HCT116 (cell line): ENCODE measurements around the gene SND1. TPM values are rescaled to one million over a fixed set of nuclear protein-coding genes. Genes with fewer than 3 reads are reported as not detected.

Experiments
- ATAC-seq: fragments of 200-7000 bp; cut with Tn5 transposase; 2 replicates; pipeline ENCODE4 v1.9.1; 2020; ENCODE audit warnings: mild to moderate bottlenecking, moderate library complexity
- BruUV-seq: library from RNA; stranded (reverse); fragments of 400-500 nt; replicated peaks from 2 replicates; lab custom pipeline; 2021; lab: Mats Ljungman, UMichigan
- CTCF ChIA-PET: fragments of 300-600 bp; sonication (Branson Sonifier 250); formaldehyde crosslinking; loops from one replicate; lab custom pipeline; 2021; ENCODE audit warnings: antibody characterized with exemption; lab: Charles Lee
- POLR2A ChIA-PET: fragments of 300-600, 350-600 bp; sonication (Branson Sonifier 250); formaldehyde crosslinking; loops from one replicate; lab custom pipeline; 2021; ENCODE audit warnings: antibody characterized with exemption; lab: Charles Lee
- RAD21 ChIA-PET, 2 experiments: fragments of 300-600 bp; sonication (Branson Sonifier 250); formaldehyde crosslinking; loops; one replicate each; lab custom pipeline; 2023; ENCODE audit warnings: low total read pairs in 2 of 2; ENCODE audit not compliant: uncharacterized antibody in 2 of 2, unreplicated experiment in 2 of 2, low non-redundant PET in 1 of 2; lab: Charles Lee
- DNase-seq: peaks from one replicate; pipeline ENCODE4 v3.0.0-alpha.2; 2010; ENCODE audit warnings: low read depth, low spot score
- H2AFZ ChIP-seq: fragments of 200-600 bp; shearing (Covaris generic), sonication (generic); 2 replicates; pipeline ENCODE4 v1.6.1; 2017; ENCODE audit warnings: low read depth, mixed run types, mixed read lengths, antibody characterized with exemption, low read length; ENCODE audit not compliant: poor library complexity, severe bottlenecking
- H3K27ac ChIP-seq: 2 replicates; pipeline ENCODE4 v1.5.1; 2012; ENCODE audit warnings: low read depth, low read length
- H3K27me3 ChIP-seq: fragments of 200-600 bp; sonication (generic); 2 replicates; pipeline ENCODE4 v1.6.1; 2016; ENCODE audit warnings: mixed run types, low read length, mixed read lengths; ENCODE audit not compliant: insufficient read depth
- H3K36me3 ChIP-seq, 2 experiments: fragments of 200-500 bp in 1 of 2; fragments of 200-600 bp in 1 of 2; sonication (Bioruptor generic) in 1 of 2; sonication (generic) in 1 of 2; 2 replicates each; pipeline versions ENCODE4 v1.5.1 to v1.6.1; 2014 to 2016; ENCODE audit warnings: low read length in 2 of 2, inconsistent platforms in 1 of 2, mixed read lengths in 1 of 2, mixed run types in 1 of 2; ENCODE audit not compliant: insufficient read depth in 2 of 2, control insufficient read depth in 1 of 2
- H3K4me1 ChIP-seq, 2 experiments: fragments of 200-600 bp in 1 of 2; sonication (generic) in 1 of 2; 2 replicates each; pipeline versions ENCODE4 v1.5.1 to v1.6.1; 2012 to 2017; ENCODE audit warnings: low read length in 2 of 2, inconsistent platforms in 1 of 2, mild to moderate bottlenecking in 1 of 2, mixed read lengths in 1 of 2, mixed run types in 1 of 2, moderate library complexity in 1 of 2; ENCODE audit not compliant: insufficient read depth in 2 of 2, control insufficient read depth in 1 of 2
- H3K4me2 ChIP-seq: fragments of 200-600 bp; sonication (generic); 2 replicates; pipeline ENCODE4 v1.6.1; 2017; ENCODE audit warnings: mixed run types, low read length, mixed read lengths
- H3K4me3 ChIP-seq, 2 experiments: fragments of 200-600 bp in 1 of 2; sonication (generic) in 1 of 2; replicated peaks in 1 of 2; 2 replicates each; pipeline ENCODE4 v1.5.1; 2011 to 2016; ENCODE audit warnings: low read length in 2 of 2, control low read depth in 1 of 2, low read depth in 1 of 2, mild to moderate bottlenecking in 1 of 2, mixed read lengths in 1 of 2, mixed run types in 1 of 2
- H3K79me2 ChIP-seq: fragments of 200-600 bp; sonication (generic); 2 replicates; pipeline ENCODE4 v1.6.1; 2017; ENCODE audit warnings: mild to moderate bottlenecking, mixed run types, low read length, moderate library complexity, mixed read lengths; ENCODE audit not compliant: insufficient read depth
- H3K9ac ChIP-seq: fragments of 200-600 bp; sonication (generic); 2 replicates; pipeline ENCODE4 v1.6.1; 2016; ENCODE audit warnings: low read length, mixed read lengths
- H3K9me2 ChIP-seq: fragments of 200-600 bp; sonication (generic), shearing (Covaris generic); 2 replicates; pipeline ENCODE4 v1.6.1; 2017; ENCODE audit warnings: mixed run types, mild to moderate bottlenecking, moderate library complexity; ENCODE audit not compliant: insufficient read depth
- H3K9me3 ChIP-seq, 2 experiments: fragments of 200-500 bp in 1 of 2; fragments of 200-600 bp in 1 of 2; sonication (Bioruptor generic) in 1 of 2; sonication (generic) in 1 of 2; 2 replicates each; pipeline ENCODE4 v1.6.1; 2014 to 2017; ENCODE audit warnings: low read length in 2 of 2, mixed read lengths in 2 of 2, inconsistent platforms in 1 of 2, low read depth in 1 of 2, mild to moderate bottlenecking in 1 of 2, mixed run types in 1 of 2, moderate library complexity in 1 of 2; ENCODE audit not compliant: control insufficient read depth in 1 of 2, insufficient read depth in 1 of 2
- H4K20me1 ChIP-seq: fragments of 200-600 bp; sonication (generic), shearing (Covaris generic); 2 replicates; pipeline ENCODE4 v1.6.1; 2017; ENCODE audit warnings: mixed run types, mild to moderate bottlenecking, moderate library complexity; ENCODE audit not compliant: insufficient read depth
- CEBPB ChIP-seq: IDR thresholded peaks from 2 replicates; pipeline ENCODE4 v1.6.1; 2012; ENCODE audit warnings: low read depth
- CTCF ChIP-seq, 3 experiments: fragments of 200-600 bp in 1 of 3; sonication (generic) in 1 of 3; IDR thresholded peaks in 2 of 3; conservative IDR thresholded peaks in 1 of 3; 2 replicates each; pipeline ENCODE4 v1.5.1; 2012 to 2017; ENCODE audit warnings: low read depth in 2 of 3, low read length in 2 of 3, antibody characterized with exemption in 1 of 3, borderline replicate concordance in 1 of 3, control low read depth in 1 of 3, mild to moderate bottlenecking in 1 of 3, mixed read lengths in 1 of 3, mixed run types in 1 of 3, moderate library complexity in 1 of 3; ENCODE audit not compliant: insufficient read depth in 1 of 3
- ELF1 ChIP-seq: IDR thresholded peaks from 2 replicates; pipeline ENCODE4 v1.6.1; 2012; ENCODE audit warnings: low read depth, borderline replicate concordance
- EZH2 ChIP-seq: fragments of 200-600 bp; sonication (generic); IDR thresholded peaks from 2 replicates; pipeline ENCODE4 v1.6.1; 2017; ENCODE audit warnings: antibody characterized with exemption, mixed run types
- EZH2phosphoT487 ChIP-seq: fragments of 200-600 bp; IDR thresholded peaks from 2 replicates; pipeline ENCODE4 v1.6.1; 2018; ENCODE audit warnings: antibody characterized with exemption, borderline replicate concordance
- MAX ChIP-seq: IDR thresholded peaks from 2 replicates; pipeline ENCODE4 v1.6.1; 2012
- POLR2A ChIP-seq: IDR thresholded peaks from 2 replicates; pipeline ENCODE4 v1.7.0; 2011; ENCODE audit warnings: borderline replicate concordance; ENCODE audit not compliant: insufficient read depth, insufficient read length; ENCODE audit errors: extremely low read depth
- REST ChIP-seq: IDR thresholded peaks from 2 replicates; pipeline ENCODE4 v1.6.1; 2012; ENCODE audit warnings: low read depth
- ZBTB33 ChIP-seq: IDR thresholded peaks from 2 replicates; pipeline ENCODE4 v1.6.1; 2011; ENCODE audit warnings: mild to moderate bottlenecking, low read length, moderate library complexity; ENCODE audit not compliant: insufficient replicate concordance; ENCODE audit errors: extremely low read depth
- ZNF274 ChIP-seq: fragments of 200-500 bp; sonication (Bioruptor generic); IDR thresholded peaks from 2 replicates; pipeline ENCODE4 v1.6.1; 2014; ENCODE audit warnings: mild to moderate bottlenecking, low read depth, low read length, inconsistent platforms
- intact Hi-C: fragments of 100-400 bp; cut with micrococcal nuclease; formaldehyde crosslinking; loops from 2 replicates; pipeline ENCODE4 v1.10.0; 2022
- total RNA-seq: library from RNA; stranded (reverse); gene quantifications from one replicate; pipeline ENCODE4 v1.2.1, GENCODE V29; 2021; ENCODE audit not compliant: unreplicated experiment

SND1 gene
- total RNA-seq, 1 experiment from 2014 or later, result 169 TPM

GRCh38 chr7:127862525-127862924, 210.5 kb downstream of the SND1 start:
- peaks cover 20% of the 10 kb centered on the region for H3K79me2 ChIP-seq
- H3K27ac ChIP-seq, result no peak overlapping the region
- CTCF ChIA-PET, result no interaction called here
- RAD21 ChIA-PET, result no interaction called here
- ATAC-seq (no peak), DNase-seq (no peak)
- H3K9me2 ChIP-seq, result no peaks in the 10 kb centered on the region
- H3K9ac ChIP-seq, result no peak overlapping the region
- no peak for TF ChIP-seq EZH2phosphoT487
- no peak for TF ChIP-seq ELF1
- TF ChIP-seq POLR2A, result no peak
- no peak for TF ChIP-seq ZBTB33
- no peak for TF ChIP-seq REST
- TF ChIP-seq CTCF (IDR thresholded peaks at IDR 0.05 in 2 of 3, conservative IDR thresholded peaks at IDR 0.05 in 1 of 3; ENCODE audit: borderline replicate concordance in 1 of 3, insufficient read depth in 1 of 3, low read depth in 2 of 3, low read length in 2 of 3), result no peak
- no peak for TF ChIP-seq EZH2
- no peak for TF ChIP-seq CEBPB
- TF ChIP-seq ZNF274, result no peak
- TF ChIP-seq MAX, result no peak
- H3K4me3 ChIP-seq, result no peak overlapping the region
- H3K4me2 ChIP-seq, result no peak overlapping the region
- no peak overlapping the region for H2AFZ ChIP-seq
- BruUV-seq, result no TSS peak
- POLR2A ChIA-PET, result no interaction called here
- no peaks in the 10 kb centered on the region for H3K36me3 ChIP-seq
- no peaks in the 10 kb centered on the region for H3K4me1 ChIP-seq
- H4K20me1 ChIP-seq, result peaks cover 5% of the 10 kb centered on the region; the same call in 1 of the 2 replicates
- H3K27me3 ChIP-seq, result no peaks in the 10 kb centered on the region
- intact Hi-C loops, result no loop called here
- H3K9me3 ChIP-seq, result no peaks in the 10 kb centered on the region
